ENCODE results near the gene GALE. TPM values are rescaled to one million over a fixed set of nuclear protein-coding genes. Genes with fewer than 3 reads are reported as not detected.

Gene GALE
- total RNA-seq, 2 experiments from 2014 or later, result 16.8 to 17.9 TPM

DNA sequence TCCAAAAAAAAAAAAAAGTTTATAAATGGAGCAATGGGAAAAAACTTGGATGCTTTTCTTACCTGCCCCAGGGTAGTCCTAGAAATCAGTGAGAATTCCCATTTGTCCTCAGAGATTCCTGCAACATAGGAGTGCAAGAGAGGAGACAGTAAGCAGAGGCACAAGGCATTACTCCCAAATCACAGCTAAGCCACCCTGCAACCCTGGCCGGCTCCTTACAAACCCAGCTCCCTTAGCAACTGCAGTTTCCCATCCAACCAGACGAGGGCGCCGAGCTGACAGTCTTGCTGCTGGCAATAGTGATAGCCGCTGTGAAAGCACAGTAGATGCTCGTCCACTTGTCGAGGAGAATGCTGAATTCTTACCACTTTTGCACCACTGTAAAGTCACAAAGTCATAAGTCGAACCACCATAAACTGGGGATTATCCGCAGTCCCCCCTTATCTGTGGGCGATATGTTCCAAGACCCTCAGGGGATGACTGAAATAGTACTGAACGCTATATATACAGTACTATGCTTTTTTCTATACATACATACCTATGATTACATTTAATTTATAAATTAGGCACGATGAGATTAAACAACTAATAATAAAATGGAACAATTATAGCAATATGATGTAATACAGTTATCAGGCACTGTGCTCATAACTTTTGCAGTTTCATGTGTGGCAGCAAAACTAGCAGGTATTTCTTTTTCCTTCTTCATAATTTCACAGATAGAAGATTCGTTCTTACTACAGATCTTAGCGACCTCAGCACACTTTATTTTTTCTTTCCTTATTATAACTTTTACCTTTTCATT lies 28.3 kb downstream of the GALE start:
- Histone ChIP-seq H3K36me3 (ENCODE audit: insufficient read depth, low read length) (peaks cover 24% of the 10 kb centered on the region), H3K4me2 (ENCODE audit: low read length) (peak overlapping the region; percentile 61), H3K4me3 (ENCODE audit: low read depth, low read length, poor library complexity, severe bottlenecking) (no peak overlapping the region), H4K20me1 (ENCODE audit: insufficient read depth, low read length) (no peaks in the 10 kb centered on the region), H2AFZ (ENCODE audit: low read length) (no peak overlapping the region), H3K9me3 (ENCODE audit: low read length) (no peaks in the 10 kb centered on the region), H3K79me2 (ENCODE audit: insufficient read depth, low read depth, low read length) (peaks cover 7% of the 10 kb centered on the region; the same call in 1 of the 2 replicates), H3K4me1 (ENCODE audit: insufficient read depth, low read length, poor library complexity, severe bottlenecking) (peaks cover 22% of the 10 kb centered on the region), H3K27ac (ENCODE audit: low read depth, low read length, poor library complexity, severe bottlenecking) (no peak overlapping the region), H3K9me2 (ENCODE audit: insufficient read depth, low read length) (no peaks in the 10 kb centered on the region)
- CTCF ChIA-PET (ENCODE audit: unreplicated experiment), result interaction anchor here (0.6 to 1.4 kb wide), 2 partner anchors 144 to 291 kb away, joined by 3 to 4 read pairs; no protein-coding TSS in a partner anchor
- BruUV-seq (replicated peaks), result no TSS peak
- POLR2A ChIA-PET, result interaction anchor here (0.6 to 0.9 kb wide), 4 partner anchors 8 to 83 kb away, joined by 3 read pairs; partner anchors contain the start of gene HMGCL
- intact Hi-C loops (cut with micrococcal nuclease; ENCODE audit: unreplicated experiment), result loop anchor here (1.0 kb wide), 2 partner anchors 82 to 144 kb away; no protein-coding TSS in a partner anchor
- peak; percentile 87 for DNase-seq (ENCODE audit: low spot score)
- TF ChIP-seq, protein P1, sequence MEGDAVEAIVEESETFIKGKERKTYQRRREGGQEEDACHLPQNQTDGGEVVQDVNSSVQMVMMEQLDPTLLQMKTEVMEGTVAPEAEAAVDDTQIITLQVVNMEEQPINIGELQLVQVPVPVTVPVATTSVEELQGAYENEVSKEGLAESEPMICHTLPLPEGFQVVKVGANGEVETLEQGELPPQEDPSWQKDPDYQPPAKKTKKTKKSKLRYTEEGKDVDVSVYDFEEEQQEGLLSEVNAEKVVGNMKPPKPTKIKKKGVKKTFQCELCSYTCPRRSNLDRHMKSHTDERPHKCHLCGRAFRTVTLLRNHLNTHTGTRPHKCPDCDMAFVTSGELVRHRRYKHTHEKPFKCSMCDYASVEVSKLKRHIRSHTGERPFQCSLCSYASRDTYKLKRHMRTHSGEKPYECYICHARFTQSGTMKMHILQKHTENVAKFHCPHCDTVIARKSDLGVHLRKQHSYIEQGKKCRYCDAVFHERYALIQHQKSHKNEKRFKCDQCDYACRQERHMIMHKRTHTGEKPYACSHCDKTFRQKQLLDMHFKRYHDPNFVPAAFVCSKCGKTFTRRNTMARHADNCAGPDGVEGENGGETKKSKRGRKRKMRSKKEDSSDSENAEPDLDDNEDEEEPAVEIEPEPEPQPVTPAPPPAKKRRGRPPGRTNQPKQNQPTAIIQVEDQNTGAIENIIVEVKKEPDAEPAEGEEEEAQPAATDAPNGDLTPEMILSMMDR (conservative IDR thresholded peaks at IDR 0.05; ENCODE audit: low read length), result peak; percentile 98
- no peak for TF ChIP-seq EZH2phosphoT487 (IDR thresholded peaks at IDR 0.05; ENCODE audit: borderline replicate concordance, low read depth, low read length)

- DNase-seq (ENCODE audit: low spot score), result no peak
- Histone ChIP-seq H2AFZ (ENCODE audit: low read length) (no peak overlapping the region), H3K4me3 (ENCODE audit: low read depth, low read length, poor library complexity, severe bottlenecking) (no peak overlapping the region), H3K36me3 (ENCODE audit: insufficient read depth, low read length) (peaks cover 41% of the 10 kb centered on the region), H3K79me2 (ENCODE audit: insufficient read depth, low read depth, low read length) (no peaks in the 10 kb centered on the region), H3K9me3 (ENCODE audit: low read length) (no peaks in the 10 kb centered on the region), H3K27ac (ENCODE audit: low read depth, low read length, poor library complexity, severe bottlenecking) (no peak overlapping the region), H3K9me2 (ENCODE audit: insufficient read depth, low read length) (no peaks in the 10 kb centered on the region), H3K4me2 (ENCODE audit: low read length) (no peak overlapping the region), H4K20me1 (ENCODE audit: insufficient read depth, low read length) (no peaks in the 10 kb centered on the region), H3K4me1 (ENCODE audit: insufficient read depth, low read length, poor library complexity, severe bottlenecking) (peaks cover 10% of the 10 kb centered on the region)
- CTCF ChIA-PET (ENCODE audit: unreplicated experiment), result no interaction called here
- POLR2A ChIA-PET, result interaction anchor here (0.6 kb wide), 1 partner anchor 209 kb away, joined by 3 read pairs; no protein-coding TSS in a partner anchor
- BruUV-seq (replicated peaks), result no TSS peak
- TF ChIP-seq, protein P1 (conservative IDR thresholded peaks at IDR 0.05; ENCODE audit: low read length), result no peak
- no peak for TF ChIP-seq EZH2phosphoT487 (IDR thresholded peaks at IDR 0.05; ENCODE audit: borderline replicate concordance, low read depth, low read length)
- intact Hi-C loops (cut with micrococcal nuclease; ENCODE audit: unreplicated experiment), result no loop called here
Observed at GRCh38 chr1:23768733-23769132, 31.8 kb downstream of the GALE start.

All from OCI-LY7 (cell line).